GM23338 (cell line): Measurements from ENCODE around the gene MKRN2.

Source experiments
- CREB1 ChIP-seq: fragments of 250-450 bp; sonication (Bioruptor Pico); IDR thresholded peaks from 2 replicates; pipeline ENCODE4 v1.5.0; 2020; ENCODE audit warnings: low read depth, mild to moderate bottlenecking, moderate library complexity
- CTCF ChIP-seq, 2 experiments: fragments of 200-600 bp in 1 of 2; sonication (generic) in 1 of 2; conservative IDR thresholded peaks; 2 replicates each; pipeline versions ENCODE4 v1.5.1 to v1.6.1; 2016 to 2017; ENCODE audit warnings: antibody characterized with exemption in 2 of 2, low read depth in 2 of 2, mild to moderate bottlenecking in 2 of 2, moderate library complexity in 1 of 2
- ETS1 ChIP-seq: IDR thresholded peaks from 2 replicates; pipeline ENCODE4 v1.6.1; 2016; ENCODE audit warnings: antibody characterized with exemption
- EZH2 ChIP-seq: fragments of 200-600 bp; sonication (generic); IDR thresholded peaks from one replicate; pipeline ENCODE4 v1.8.0; 2017; ENCODE audit warnings: antibody characterized with exemption, mild to moderate bottlenecking, low read depth; ENCODE audit not compliant: unreplicated experiment
- EZH2phosphoT487 ChIP-seq: fragments of 200-600 bp; sonication (generic); IDR thresholded peaks from one replicate; pipeline ENCODE4 v1.8.1; 2018; ENCODE audit warnings: antibody characterized with exemption; ENCODE audit not compliant: unreplicated experiment
- JUNB ChIP-seq: IDR thresholded peaks from one replicate; pipeline ENCODE4 v1.6.1; 2016; ENCODE audit warnings: antibody characterized with exemption; ENCODE audit not compliant: unreplicated experiment
- NANOG ChIP-seq: IDR thresholded peaks from 2 replicates; pipeline ENCODE4 v1.6.1; 2016; ENCODE audit warnings: antibody characterized with exemption, borderline replicate concordance
- POLR2AphosphoS5 ChIP-seq: IDR thresholded peaks from 2 replicates; pipeline ENCODE4 v1.6.1; 2016; ENCODE audit warnings: antibody characterized with exemption, low read depth
- REST ChIP-seq: IDR thresholded peaks from one replicate; pipeline ENCODE4 v1.6.1; 2018; ENCODE audit warnings: antibody characterized with exemption; ENCODE audit not compliant: unreplicated experiment
- STAT1 ChIP-seq: IDR thresholded peaks from one replicate; pipeline ENCODE4 v1.6.1; 2016; ENCODE audit warnings: antibody characterized with exemption; ENCODE audit not compliant: unreplicated experiment
- ZNF114 ChIP-seq: fragments of 250-450 bp; sonication (Bioruptor Pico); IDR thresholded peaks from 2 replicates; pipeline ENCODE4 v1.5.0; 2020; ENCODE audit warnings: mild to moderate bottlenecking, moderate library complexity
- ZNF331 ChIP-seq: fragments of 250-450 bp; sonication (Bioruptor Pico); IDR thresholded peaks from 2 replicates; pipeline ENCODE4 v1.5.0; 2020; ENCODE audit warnings: low read depth, mild to moderate bottlenecking, moderate library complexity
- TF ChIP-seq, protein P1 (sequence below): fragments of 250-450 bp; sonication (Bioruptor Pico); IDR thresholded peaks from 2 replicates; pipeline ENCODE4 v1.5.0; 2020; ENCODE audit warnings: mild to moderate bottlenecking, moderate library complexity

- TF ChIP-seq CTCF (conservative IDR thresholded peaks at IDR 0.05; ENCODE audit: low read depth in 2 of 2) (no peak), POLR2AphosphoS5 (no peak), EZH2phosphoT487 (no peak), REST (no peak), JUNB (no peak), ZNF331 (no peak), EZH2 (no peak), CREB1 (CRISPR knock-in tag) (no peak), ZNF114 (CRISPR knock-in tag) (no peak), ETS1 (no peak), NANOG (no peak), STAT1 (no peak)
- TF ChIP-seq, protein P1, sequence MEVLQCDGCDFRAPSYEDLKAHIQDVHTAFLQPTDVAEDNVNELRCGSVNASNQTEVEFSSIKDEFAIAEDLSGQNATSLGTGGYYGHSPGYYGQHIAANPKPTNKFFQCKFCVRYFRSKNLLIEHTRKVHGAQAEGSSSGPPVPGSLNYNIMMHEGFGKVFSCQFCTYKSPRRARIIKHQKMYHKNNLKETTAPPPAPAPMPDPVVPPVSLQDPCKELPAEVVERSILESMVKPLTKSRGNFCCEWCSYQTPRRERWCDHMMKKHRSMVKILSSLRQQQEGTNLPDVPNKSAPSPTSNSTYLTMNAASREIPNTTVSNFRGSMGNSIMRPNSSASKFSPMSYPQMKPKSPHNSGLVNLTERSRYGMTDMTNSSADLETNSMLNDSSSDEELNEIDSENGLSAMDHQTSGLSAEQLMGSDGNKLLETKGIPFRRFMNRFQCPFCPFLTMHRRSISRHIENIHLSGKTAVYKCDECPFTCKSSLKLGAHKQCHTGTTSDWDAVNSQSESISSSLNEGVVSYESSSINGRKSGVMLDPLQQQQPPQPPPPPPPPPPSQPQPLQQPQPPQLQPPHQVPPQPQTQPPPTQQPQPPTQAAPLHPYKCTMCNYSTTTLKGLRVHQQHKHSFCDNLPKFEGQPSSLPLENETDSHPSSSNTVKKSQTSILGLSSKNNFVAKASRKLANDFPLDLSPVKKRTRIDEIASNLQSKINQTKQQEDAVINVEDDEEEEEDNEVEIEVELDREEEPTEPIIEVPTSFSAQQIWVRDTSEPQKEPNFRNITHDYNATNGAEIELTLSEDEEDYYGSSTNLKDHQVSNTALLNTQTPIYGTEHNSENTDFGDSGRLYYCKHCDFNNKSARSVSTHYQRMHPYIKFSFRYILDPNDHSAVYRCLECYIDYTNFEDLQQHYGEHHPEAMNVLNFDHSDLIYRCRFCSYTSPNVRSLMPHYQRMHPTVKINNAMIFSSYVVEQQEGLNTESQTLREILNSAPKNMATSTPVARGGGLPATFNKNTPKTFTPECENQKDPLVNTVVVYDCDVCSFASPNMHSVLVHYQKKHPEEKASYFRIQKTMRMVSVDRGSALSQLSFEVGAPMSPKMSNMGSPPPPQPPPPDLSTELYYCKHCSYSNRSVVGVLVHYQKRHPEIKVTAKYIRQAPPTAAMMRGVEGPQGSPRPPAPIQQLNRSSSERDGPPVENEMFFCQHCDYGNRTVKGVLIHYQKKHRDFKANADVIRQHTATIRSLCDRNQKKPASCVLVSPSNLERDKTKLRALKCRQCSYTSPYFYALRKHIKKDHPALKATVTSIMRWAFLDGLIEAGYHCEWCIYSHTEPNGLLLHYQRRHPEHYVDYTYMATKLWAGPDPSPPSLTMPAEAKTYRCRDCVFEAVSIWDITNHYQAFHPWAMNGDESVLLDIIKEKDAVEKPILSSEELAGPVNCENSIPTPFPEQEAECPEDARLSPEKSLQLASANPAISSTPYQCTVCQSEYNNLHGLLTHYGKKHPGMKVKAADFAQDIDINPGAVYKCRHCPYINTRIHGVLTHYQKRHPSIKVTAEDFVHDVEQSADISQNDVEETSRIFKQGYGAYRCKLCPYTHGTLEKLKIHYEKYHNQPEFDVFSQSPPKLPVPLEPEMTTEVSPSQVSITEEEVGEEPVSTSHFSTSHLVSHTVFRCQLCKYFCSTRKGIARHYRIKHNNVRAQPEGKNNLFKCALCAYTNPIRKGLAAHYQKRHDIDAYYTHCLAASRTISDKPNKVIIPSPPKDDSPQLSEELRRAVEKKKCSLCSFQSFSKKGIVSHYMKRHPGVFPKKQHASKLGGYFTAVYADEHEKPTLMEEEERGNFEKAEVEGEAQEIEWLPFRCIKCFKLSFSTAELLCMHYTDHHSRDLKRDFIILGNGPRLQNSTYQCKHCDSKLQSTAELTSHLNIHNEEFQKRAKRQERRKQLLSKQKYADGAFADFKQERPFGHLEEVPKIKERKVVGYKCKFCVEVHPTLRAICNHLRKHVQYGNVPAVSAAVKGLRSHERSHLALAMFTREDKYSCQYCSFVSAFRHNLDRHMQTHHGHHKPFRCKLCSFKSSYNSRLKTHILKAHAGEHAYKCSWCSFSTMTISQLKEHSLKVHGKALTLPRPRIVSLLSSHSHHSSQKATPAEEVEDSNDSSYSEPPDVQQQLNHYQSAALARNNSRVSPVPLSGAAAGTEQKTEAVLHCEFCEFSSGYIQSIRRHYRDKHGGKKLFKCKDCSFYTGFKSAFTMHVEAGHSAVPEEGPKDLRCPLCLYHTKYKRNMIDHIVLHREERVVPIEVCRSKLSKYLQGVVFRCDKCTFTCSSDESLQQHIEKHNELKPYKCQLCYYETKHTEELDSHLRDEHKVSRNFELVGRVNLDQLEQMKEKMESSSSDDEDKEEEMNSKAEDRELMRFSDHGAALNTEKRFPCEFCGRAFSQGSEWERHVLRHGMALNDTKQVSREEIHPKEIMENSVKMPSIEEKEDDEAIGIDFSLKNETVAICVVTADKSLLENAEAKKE (CRISPR knock-in tag) = no peak
Observed at GRCh38 chr3:12507591-12508281, 49.2 kb upstream of the MKRN2 start.
